Skeletal muscle tissue (tissue), 4 donors: Measurements from ENCODE around the gene EFCAB14. TPM values are rescaled to one million over a fixed set of nuclear protein-coding genes. Genes with fewer than 3 reads are reported as not detected.
"Not testable (repeated sequence)": the region's sequence is repeated elsewhere in the genome, so short reads cannot be mapped to it uniquely, and the experiment has no call there.

Experiments
- H3K27ac ChIP-seq: one replicate; pipeline ENCODE4 v1.7.0; 2013; ENCODE audit warnings: mild to moderate bottlenecking, low read depth, low read length, inconsistent platforms
- H3K27me3 ChIP-seq, 3 donors: one replicate each; pipeline ENCODE4 v1.7.0; 2013; ENCODE audit warnings: low read length in 3 of 3; ENCODE audit not compliant: control insufficient read depth in 3 of 3, insufficient read depth in 3 of 3
- H3K36me3 ChIP-seq, 3 donors: one replicate each; pipeline ENCODE4 v1.7.0; 2013; ENCODE audit warnings: low read length in 3 of 3; ENCODE audit not compliant: control insufficient read depth in 3 of 3, insufficient read depth in 3 of 3
- H3K4me1 ChIP-seq, 3 donors: one replicate each; pipeline ENCODE4 v1.7.0; 2013; ENCODE audit warnings: low read length in 3 of 3, mild to moderate bottlenecking in 3 of 3; ENCODE audit not compliant: control insufficient read depth in 3 of 3, insufficient read depth in 3 of 3
- H3K4me3 ChIP-seq, 3 donors: one replicate each; pipeline ENCODE4 v1.7.0; 2013; ENCODE audit warnings: low read length in 3 of 3
- H3K9ac ChIP-seq, 3 donors: one replicate each; pipeline ENCODE4 v1.7.0; 2013; ENCODE audit warnings: low read length in 3 of 3, mild to moderate bottlenecking in 3 of 3, moderate library complexity in 2 of 3, low read depth in 1 of 3
- H3K9me3 ChIP-seq, 3 donors: one replicate each; pipeline ENCODE4 v1.7.0; 2013; ENCODE audit warnings: low read length in 3 of 3; ENCODE audit not compliant: control insufficient read depth in 3 of 3
- total RNA-seq: library from RNA; depleted of rRNA; stranded (reverse); fragments of >200 nt; gene quantifications from one replicate; pipeline ENCODE4 v1.2.3, GENCODE V29; 2014
- donor health status: Osteomylitis.

EFCAB14 gene
- total RNA-seq, 1 donor from 2014 or later = 50.6 TPM

GRCh38 chr1:46703927-46704641 lies 14.8 kb downstream of the EFCAB14 start:
- H3K27ac ChIP-seq = no peak overlapping the region
- H3K4me1 ChIP-seq = no peaks in the 10 kb centered on the region
- H3K4me3 ChIP-seq = no peak overlapping the region
- H3K36me3 ChIP-seq = peaks cover 13 to 38% (median 33%) of the 10 kb centered on the region in 3 donors
- H3K27me3 ChIP-seq = no peaks in the 10 kb centered on the region
- no peaks in the 10 kb centered on the region for H3K9me3 ChIP-seq
- no peak overlapping the region for H3K9ac ChIP-seq

- Histone ChIP-seq H3K9ac (no peak overlapping the region), H3K27me3 (no peaks in the 10 kb centered on the region), H3K4me1 (no peaks in the 10 kb centered on the region), H3K9me3 (no peaks in the 10 kb centered on the region), H3K36me3 (peaks cover 8 to 36% (median 29%) of the 10 kb centered on the region in 3 donors), H3K4me3 (no peak overlapping the region), H3K27ac (no peak overlapping the region)
Observed at GRCh38 chr1:46699666-46700065, 19.2 kb downstream of the EFCAB14 start.

- Histone ChIP-seq H3K4me1 (peaks cover 3 to 10% (median 7%) of the 10 kb centered on the region in 3 donors), H3K27me3 (no peaks in the 10 kb centered on the region), H3K9me3 (no peaks in the 10 kb centered on the region), H3K27ac (no peak overlapping the region), H3K9ac (no peak overlapping the region), H3K36me3 (peaks cover 5 to 29% (median 21%) of the 10 kb centered on the region in 3 donors), H3K4me3 (no peak overlapping the region)
Observed at GRCh38 chr1:46697053-46697452, 21.9 kb downstream of the EFCAB14 start.

GRCh38 chr1:46694676-46695075 lies 24.2 kb downstream of the EFCAB14 start:
- H3K9ac ChIP-seq, H3K27ac ChIP-seq, H3K9me3 ChIP-seq, H3K4me3 ChIP-seq, H3K27me3 ChIP-seq: not testable (repeated sequence)
- peaks cover 5 to 24% (median 10%) of the 10 kb centered on the region in 3 donors for H3K4me1 ChIP-seq
- H3K36me3 ChIP-seq = peaks cover 8 to 36% (median 36%) of the 10 kb centered on the region in 3 donors

GRCh38 chr1:46692811-46693770 lies 25.8 kb downstream of the EFCAB14 start:
- H3K4me3 ChIP-seq = no peak overlapping the region
- no peaks in the 10 kb centered on the region for H3K27me3 ChIP-seq
- H3K27ac ChIP-seq = no peak overlapping the region
- peaks cover 14 to 38% (median 25%) of the 10 kb centered on the region in 3 donors for H3K4me1 ChIP-seq
- peaks cover 8 to 44% (median 38%) of the 10 kb centered on the region in 3 donors for H3K36me3 ChIP-seq
- no peak overlapping the region for H3K9ac ChIP-seq
- no peaks in the 10 kb centered on the region for H3K9me3 ChIP-seq

GRCh38 chr1:46691997-46692790 lies 26.7 kb downstream of the EFCAB14 start:
- Histone ChIP-seq H3K9ac (no peak overlapping the region), H3K36me3 (peaks cover 6 to 44% (median 35%) of the 10 kb centered on the region in 3 donors), H3K27ac (no peak overlapping the region), H3K4me3 (no peak overlapping the region), H3K4me1 (peaks cover 22 to 47% (median 30%) of the 10 kb centered on the region in 3 donors), H3K27me3 (no peaks in the 10 kb centered on the region), H3K9me3 (no peaks in the 10 kb centered on the region)

GRCh38 chr1:46690931-46691421 lies 27.9 kb downstream of the EFCAB14 start:
- Histone ChIP-seq H3K4me3 (no peak overlapping the region), H3K4me1 (peaks cover 26 to 52% (median 34%) of the 10 kb centered on the region in 3 donors), H3K27me3 (no peaks in the 10 kb centered on the region), H3K27ac (no peak overlapping the region), H3K9me3 (no peaks in the 10 kb centered on the region), H3K36me3 (peaks cover 6 to 44% (median 32%) of the 10 kb centered on the region in 3 donors), H3K9ac (no peak overlapping the region)

GRCh38 chr1:46689897-46690296 lies 29.0 kb downstream of the EFCAB14 start:
- peaks cover 26 to 52% (median 34%) of the 10 kb centered on the region in 3 donors for H3K4me1 ChIP-seq
- no peaks in the 10 kb centered on the region for H3K27me3 ChIP-seq
- peaks cover 6 to 41% (median 25%) of the 10 kb centered on the region in 3 donors for H3K36me3 ChIP-seq
- H3K9me3 ChIP-seq = no peaks in the 10 kb centered on the region
- no peak overlapping the region for H3K27ac ChIP-seq
- H3K4me3 ChIP-seq = no peak overlapping the region
- H3K9ac ChIP-seq = no peak overlapping the region

- Histone ChIP-seq H3K27ac (no peak overlapping the region), H3K4me1 (peaks cover 26 to 52% (median 34%) of the 10 kb centered on the region in 3 donors), H3K36me3 (peaks cover 11 to 46% (median 30%) of the 10 kb centered on the region in 3 donors)
Observed at GRCh38 chr1:46689356-46689755, 29.6 kb downstream of the EFCAB14 start.

More at GRCh38 chr1:46689356-46689755, 29.6 kb downstream of the EFCAB14 start:
- no peaks in the 10 kb centered on the region for H3K9me3 ChIP-seq
- H3K9ac ChIP-seq = no peak overlapping the region
- H3K27me3 ChIP-seq = no peaks in the 10 kb centered on the region
- H3K4me3 ChIP-seq = no peak overlapping the region
